Cortex of kidney (tissue), 1 donor: ENCODE results near the gene CCDC170.

Experiments
- DNase-seq: peaks from one replicate; lab custom pipeline; 2025; lab: John Stamatoyannopoulos, UW

Gene CCDC170

DNA sequence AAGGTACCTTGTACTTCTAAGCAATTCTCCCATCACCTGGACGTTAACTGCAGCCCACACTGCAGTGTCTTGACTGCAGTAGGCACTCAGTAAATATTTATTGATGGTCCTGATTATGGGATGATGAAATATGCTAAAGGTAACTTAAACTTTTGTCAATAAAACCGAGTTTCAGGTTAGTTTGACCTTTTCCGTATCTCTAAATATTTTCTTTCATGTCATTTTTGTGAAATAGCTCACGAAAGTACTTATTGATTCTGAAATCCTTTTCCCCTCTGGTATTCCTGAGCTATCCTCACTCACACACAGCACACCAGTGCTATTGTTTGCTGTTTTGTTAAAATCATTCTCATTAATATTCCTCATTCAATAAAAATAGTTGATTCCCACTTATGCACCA is 164.3 kb downstream of the CCDC170 start:
- DNase-seq, result no peak

DNA sequence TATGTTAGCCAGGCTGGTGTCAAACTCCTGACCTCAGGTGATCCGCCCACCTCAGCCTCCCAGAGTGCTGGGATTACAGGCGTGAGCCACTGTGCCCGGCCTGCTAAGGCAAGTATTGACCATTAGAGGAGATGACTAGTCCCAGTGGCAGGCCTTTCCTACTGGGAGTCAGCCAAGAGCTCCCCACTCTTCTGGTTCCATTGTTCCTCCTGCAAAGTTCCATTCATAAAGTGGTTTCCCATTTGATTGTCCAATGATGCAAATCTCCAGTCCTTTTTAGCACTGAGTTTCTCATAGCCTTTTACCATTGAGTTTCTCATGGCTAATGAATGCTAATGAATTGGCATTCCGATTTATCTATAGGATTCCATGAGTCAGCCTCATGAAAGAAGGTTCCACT is 165.4 kb downstream of the CCDC170 start:
- DNase-seq, result no peak

- no peak for DNase-seq
These were observed 167.7 kb downstream of the CCDC170 start for GRCh38 chr6:151661509-151661908.

GRCh38 chr6:151661928-151662327 is 168.1 kb downstream of the CCDC170 start:
- no peak for DNase-seq

GRCh38 chr6:151663559-151663958 is 169.7 kb downstream of the CCDC170 start:
- no peak for DNase-seq

DNA sequence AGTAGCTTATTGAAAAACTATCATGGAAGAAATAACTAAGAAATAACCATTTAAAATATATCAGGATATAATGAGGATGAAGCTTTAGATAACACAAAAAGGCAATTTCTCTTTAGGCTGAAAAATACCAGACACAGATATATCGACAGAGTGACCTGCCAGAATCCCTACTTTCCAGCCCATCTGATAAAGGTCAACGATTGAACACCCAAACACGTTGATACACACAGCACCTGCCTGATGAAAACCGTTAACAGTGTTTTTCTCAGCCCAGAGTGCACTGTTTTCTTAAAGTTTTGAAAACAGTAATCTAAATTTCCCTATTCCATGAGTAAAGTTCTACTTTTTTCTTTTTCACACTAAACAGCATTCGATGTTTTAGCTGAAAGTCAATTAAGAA is 170.6 kb downstream of the CCDC170 start:
- no peak for DNase-seq

- DNase-seq, result no peak
These were observed 171.5 kb downstream of the CCDC170 start for GRCh38 chr6:151665329-151665728.

GRCh38 chr6:151666526-151666925 is 172.7 kb downstream of the CCDC170 start:
- DNase-seq, result no peak

DNA sequence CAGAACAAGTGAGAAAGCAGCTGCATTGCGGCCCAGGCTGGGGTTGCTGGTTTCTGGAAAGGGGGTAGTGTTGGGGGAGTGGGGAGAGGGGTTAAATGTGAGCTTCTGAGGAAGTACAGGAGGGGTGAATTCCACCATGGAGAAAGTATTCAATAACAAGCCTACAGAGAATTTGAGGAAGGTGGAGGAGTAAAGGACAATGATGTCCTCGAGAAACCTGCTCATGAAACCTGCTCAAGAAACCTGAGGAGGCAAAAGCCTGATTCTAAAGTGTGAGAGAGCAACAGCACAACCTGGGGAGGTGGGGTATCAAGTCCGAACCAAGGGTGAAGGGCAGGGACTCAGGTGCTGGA is 175.4 kb downstream of the CCDC170 start:
- no peak for DNase-seq

DNA sequence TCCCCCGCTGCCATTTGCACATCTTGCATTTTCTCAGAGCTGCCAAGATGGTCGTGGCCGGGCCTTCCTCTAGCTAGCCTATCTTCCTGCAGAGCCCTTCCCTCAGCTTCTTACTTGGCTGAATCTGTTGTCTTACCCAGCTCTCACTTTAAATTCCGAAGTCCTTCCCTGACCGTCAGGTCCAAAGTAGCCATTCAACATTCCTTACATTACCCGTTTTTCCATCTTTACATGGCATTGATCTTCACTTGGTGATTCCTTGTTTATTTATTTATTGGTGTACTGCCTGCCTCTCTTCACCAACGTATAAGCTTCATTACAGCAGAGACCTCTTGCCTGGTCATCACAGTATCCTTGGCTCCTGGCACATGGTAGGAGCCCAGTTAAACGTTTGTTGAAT is 176.3 kb downstream of the CCDC170 start:
- DNase-seq, result no peak
